Activated CD4-positive, CD25-positive, alpha-beta regulatory T cell treated with anti-CD3 and anti-CD28 coated beads, Interleukin-2, amount 50 U/mL, for 24 hours (primary cell): ENCODE measurements around the gene CACNB2.

ENCODE experiments used
- ATAC-seq, 2 donors: fragments of 150-1000 bp; cut with Tn5 transposase; one replicate each; pipeline ENCODE4 v1.10.0; 2021; ENCODE audit warnings: mild to moderate bottlenecking in 1 of 2, moderate library complexity in 1 of 2

Gene CACNB2

GRCh38 chr10:18140149-18140956 lies at the start of gene CACNB2:
Gene CACNB2 (plus strand): TSS chr10:18140424.
- ATAC-seq: peak in 1 of 2 donors; percentile 38

DNA sequence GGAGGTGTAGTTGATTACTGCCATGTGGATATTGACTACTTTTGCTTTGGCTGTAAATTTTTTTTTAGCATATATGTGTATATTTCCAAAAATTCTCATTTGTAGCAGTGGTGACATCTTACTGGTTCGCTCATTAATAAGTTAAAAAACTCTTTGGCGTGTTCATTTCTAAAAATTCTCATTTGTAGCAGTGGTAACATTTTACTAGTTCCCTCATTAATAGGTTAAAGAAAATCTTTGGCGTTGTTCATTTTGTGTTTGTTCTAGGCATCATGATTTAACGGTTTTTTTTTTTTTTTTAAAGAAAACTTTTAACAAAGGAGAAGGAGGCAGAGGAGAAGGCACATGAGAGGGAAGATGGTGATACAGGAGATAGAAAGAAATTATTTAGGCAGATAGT lies 45.9 kb upstream of the CACNB2 start:
- ATAC-seq: no peak

DNA sequence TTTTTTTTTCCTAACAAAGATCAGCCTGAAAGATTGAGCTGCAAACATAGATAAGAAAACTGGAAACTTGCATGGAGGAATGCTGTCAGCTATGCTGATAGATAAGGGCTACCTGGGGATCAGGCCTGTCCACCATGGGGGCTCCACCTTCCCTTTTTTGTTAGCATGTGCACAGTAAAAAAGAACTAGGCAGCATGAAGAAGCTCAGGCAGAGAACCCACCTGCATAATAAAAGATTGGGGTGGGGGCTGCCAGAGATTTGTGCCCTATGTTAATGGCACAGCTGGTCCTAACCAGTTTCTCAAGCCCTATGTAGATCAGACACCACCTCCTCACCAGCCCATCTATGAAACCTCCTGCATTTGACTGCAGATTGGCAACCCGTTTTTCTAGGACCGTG lies 45.4 kb upstream of the CACNB2 start:
- no peak for ATAC-seq

DNA sequence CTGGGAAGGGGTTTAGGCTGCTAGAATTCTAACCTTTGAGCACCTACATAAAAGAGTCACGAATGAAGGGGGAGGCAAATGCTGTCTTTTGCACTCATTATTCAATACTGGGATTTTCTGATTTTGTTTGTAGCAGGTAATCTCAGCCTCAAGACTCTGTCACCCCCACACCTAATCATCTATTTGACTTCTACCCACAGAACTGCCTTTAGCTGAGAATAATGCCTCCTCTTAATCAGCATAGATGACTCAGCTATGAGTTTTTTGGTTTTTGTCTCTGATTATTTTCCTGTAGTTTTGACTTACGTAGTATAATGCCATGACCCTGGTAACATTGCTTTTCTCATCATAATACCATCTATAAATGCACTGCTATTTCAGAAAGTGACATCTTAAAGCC lies 42.7 kb upstream of the CACNB2 start:
- ATAC-seq: peak in 1 of 2 donors; percentile 24

DNA sequence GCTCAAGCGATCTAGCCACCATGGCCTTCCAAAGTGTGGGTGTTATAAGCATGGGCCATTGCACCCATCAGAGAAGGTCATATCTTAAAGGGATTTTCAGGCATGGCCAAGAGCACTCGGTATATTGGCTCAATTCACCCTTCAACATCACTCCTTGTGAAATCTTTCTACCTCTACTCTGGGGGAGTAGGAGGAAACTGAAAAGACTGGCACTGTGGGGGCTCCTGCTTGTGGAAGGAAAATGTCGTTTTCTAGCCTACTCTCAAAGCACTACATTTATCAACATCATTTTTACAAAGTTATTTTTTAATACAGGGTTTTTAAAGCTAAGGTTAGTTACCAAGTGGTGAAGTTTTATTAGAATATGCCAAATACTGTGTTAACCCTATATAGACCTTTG lies 42.0 kb upstream of the CACNB2 start:
- no peak for ATAC-seq

DNA sequence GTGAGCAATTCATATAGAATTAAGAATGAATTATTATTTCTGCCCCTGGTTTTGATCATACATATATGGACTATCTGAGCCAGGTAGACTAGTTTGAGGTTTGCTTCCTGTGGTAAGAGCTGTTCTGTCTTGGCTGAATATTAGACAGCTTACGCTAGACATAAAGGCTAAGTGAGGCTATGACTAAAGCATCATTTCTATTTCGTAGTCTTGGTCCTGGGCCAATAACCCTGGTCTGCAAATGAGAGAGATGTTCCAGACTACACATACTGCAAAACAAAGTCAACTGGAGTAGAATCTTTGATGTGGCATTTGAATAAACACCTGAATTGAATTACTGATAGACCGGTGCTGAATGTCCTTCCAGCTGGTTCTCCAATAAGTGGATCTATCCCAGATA lies 40.8 kb upstream of the CACNB2 start:
- ATAC-seq: no peak

- ATAC-seq: no peak
Measured at GRCh38 chr10:18100669-18101068, 39.6 kb upstream of the CACNB2 start.

GRCh38 chr10:18102404-18102803 lies 37.8 kb upstream of the CACNB2 start:
- ATAC-seq: no peak

- no peak for ATAC-seq
Measured at GRCh38 chr10:18104223-18104872, 35.9 kb upstream of the CACNB2 start.

GRCh38 chr10:18109341-18109870 lies 30.8 kb upstream of the CACNB2 start:
- ATAC-seq: no peak

GRCh38 chr10:18113881-18114280 lies 26.3 kb upstream of the CACNB2 start:
- ATAC-seq: no peak

- no peak for ATAC-seq
Measured at GRCh38 chr10:18117276-18117675, 22.9 kb upstream of the CACNB2 start.

DNA sequence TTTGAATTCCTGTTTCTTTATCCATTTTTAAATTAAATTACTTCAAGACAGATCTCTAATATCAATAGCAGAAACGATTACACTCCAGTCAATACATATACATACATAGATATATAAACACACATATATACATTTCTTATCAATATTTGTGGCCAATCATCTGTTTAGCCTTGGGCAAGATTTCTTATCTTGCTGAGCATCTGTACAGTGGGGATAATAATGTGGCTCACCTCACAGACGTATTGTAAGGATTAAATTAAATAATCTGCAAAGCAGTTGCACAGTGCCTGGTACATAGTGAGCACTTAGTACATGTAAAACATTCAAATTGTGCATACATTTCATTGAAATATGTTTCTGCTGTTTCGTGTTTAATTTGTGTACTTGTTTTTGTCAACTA lies 17.5 kb upstream of the CACNB2 start:
- no peak for ATAC-seq

GRCh38 chr10:18133046-18133445 lies 7.2 kb upstream of the CACNB2 start:
- ATAC-seq: no peak

DNA sequence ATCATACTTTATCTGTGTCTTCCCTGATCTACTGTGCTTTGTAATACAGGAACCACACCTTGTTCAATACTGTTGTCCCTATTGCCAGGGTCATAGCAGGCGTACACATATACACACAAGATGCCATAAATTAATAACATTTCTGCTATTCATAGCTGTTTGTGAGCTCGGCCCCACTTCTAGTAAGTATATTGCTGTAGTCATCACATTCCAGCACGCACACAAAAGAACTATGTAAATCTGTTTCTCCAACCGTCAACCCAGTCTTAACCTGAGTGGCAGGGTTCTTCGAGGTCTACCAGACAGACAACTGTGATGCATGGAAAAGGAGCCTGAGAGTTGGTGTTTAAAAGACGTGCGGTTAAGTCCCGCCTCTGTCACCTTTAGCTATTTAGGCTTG lies 5.7 kb upstream of the CACNB2 start:
- no peak for ATAC-seq

DNA sequence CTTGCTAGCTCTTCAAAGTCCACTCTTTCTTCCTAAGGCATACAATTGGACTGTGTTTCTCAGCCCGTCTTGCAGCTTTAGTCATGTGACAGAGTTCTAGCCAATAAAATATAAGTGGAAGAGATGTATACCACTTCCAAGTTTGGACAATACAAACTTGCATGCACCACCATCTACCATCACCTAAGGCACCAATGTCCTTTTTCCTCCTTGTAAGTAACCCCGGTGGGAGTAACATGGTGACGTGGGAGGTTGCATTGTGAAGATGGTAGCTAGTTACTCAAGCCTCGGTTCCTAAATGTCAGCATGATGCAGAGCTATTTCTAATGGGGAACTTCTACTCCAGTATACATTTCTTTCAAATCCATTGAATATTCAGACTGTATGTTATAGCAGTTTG lies 5.3 kb upstream of the CACNB2 start:
- no peak for ATAC-seq

DNA sequence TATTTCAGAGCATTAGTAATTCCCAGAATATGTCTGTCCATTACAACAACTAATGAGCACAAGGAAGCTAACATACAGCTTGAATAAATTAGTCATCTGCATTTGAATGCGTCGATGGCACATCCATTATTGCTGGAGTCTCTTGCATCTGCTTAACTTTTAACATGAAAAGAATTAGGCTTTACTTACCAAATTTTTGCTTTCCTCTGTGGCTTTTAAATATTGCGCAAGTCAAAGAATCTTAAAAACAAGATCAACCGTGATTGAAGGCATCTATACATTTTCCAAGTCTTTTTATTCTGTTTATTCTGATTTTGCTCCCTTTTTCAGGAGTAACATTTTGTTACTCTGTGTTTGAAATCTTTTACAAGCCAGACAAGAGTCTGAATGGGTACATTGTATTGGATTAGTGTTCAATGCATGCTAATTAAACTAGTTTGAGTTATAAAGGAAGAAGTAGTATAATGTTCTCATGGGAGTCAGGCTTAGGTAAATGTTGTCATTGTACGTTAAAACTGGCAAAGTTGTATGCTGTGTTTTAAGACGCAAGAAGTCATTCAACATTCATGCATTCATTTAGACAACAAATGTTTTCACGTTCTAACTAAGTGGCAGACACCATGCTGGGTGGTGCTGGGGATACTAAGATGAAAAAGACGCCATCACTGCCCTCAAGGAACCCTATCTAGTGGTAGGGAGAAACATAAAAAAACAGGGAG lies 4.0 kb upstream of the CACNB2 start:
- ATAC-seq: no peak

DNA sequence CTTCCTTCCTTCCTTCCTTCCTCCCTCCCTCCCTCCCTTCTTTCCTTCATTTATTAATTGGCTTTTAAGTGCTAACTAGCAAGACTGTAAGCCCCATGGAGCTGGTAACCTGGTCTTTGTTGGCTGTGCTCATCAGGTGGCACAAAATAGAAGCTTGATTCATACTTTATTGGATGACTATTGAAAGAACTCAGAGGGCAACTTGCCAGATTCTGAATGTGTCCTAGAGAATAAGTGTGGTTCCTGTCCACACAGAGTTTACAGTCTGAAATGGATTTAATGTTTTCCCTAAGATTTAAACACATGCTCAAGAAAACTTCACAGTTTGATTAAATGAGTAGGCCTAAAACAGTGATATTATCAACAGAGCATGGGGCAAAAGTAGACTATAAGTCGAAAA lies 3.1 kb upstream of the CACNB2 start:
- ATAC-seq: no peak

DNA sequence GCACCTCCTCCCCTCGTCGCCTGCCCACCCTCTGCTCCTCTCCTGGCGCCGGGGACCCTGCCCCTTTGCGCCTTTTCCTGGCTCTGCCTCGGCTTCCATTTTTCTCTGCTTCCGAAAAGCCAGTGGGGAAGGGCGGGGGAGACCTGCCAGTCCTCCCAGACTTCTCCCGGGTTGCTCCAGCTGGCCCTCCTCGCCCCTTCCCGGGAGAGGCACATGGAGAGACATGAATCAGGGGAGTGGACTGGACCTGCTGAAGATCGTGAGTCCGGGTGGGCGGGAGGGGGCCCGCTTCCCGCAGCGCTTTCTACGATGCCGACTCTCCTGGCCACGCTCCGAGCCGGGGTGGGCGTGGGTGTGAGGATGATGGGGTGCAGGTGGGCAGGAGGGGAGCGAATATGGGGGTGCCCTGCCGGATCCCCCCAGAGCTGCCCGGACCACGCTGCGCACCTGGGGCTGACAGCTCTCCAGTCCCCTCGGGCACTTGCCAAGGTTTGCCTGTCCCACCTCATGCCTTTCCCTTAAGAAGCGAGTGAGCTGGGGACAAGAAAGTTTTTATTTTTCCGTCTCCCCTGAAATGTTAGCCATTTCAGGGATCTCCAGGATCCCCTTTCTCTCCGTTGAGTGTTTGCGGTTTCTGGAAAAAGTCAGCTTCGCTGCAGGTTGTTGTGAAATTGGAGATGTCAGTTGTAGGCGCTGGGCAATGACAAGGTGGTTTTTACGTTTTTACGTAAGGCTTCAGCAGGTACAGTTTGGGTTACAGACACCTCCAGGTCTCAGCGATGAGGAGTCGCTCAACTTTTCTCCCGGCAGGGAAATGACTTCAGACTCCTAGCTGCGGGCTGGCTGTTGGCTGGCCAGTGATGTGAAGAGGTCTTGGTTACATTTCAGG lies 977 bp downstream of the CACNB2 start:
- ATAC-seq: no peak

GRCh38 chr10:18142151-18142550 lies 1.9 kb downstream of the CACNB2 start:
- no peak for ATAC-seq

- ATAC-seq: no peak
Measured at GRCh38 chr10:18144396-18144795, 4.2 kb downstream of the CACNB2 start.

DNA sequence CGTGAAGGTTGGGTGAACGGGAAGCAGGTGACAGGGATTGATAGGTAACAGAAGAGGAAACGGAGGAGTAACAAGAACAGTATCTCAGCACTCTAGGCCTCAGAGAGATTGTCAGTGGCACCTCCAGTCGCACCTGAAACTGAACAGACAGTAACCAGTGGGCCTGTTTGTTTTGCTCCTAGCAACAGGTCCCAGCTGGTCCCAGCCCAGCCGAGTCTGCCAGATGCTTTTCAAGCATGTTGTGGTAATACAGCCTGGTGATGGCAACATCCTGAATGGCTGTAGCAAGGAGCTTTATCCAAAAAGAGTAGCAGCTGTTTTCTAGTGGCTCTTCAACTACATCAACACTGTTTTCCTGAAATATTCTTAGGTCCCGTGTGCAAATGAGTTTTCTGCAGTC lies 4.7 kb downstream of the CACNB2 start:
- ATAC-seq: no peak

DNA sequence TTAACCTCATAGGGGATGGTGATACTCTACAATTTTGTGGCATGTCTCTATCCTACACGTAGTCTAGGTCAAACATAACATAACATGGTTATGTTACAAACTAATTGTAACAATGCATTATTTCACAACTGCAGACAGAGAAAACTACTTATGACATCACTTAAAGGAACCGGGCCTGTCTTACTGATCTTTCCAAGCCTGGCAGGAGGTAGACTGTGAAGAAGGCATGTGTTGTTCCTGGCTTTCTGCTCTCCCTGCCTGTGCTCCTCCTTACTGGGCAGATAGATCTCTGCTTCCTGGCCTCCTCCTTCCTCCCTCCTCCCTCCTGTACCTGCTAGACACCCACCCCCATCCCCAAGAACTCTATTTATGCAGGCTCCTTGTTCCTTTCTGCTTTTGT lies 5.4 kb downstream of the CACNB2 start:
- no peak for ATAC-seq
